Central memory CD4-positive, alpha-beta T cell (primary cell): Measurements from ENCODE around the gene PITX1.

Experiments
- DNase-seq: peaks from one replicate; pipeline ENCODE4 v3.0.0; 2022

PITX1 gene

DNA sequence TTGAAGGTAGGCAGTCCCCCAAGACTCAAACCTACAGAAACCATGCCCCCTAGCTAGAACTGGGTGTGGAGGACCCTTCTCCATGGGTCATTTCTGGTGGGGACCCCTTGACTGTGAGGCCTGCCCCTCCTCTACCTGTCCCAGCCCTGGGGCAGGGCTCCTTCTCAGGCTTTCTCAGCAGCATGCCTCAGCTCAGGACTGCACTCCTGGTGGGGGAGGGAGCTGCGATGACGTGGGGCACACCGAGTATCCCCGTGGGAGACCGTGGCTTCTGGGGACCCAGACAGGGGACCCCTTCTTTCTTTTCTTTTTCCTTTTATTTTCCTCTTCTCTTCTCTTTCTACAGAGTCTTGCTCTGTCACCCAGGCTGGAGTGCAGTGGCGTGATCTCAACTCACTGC, 27.0 kb upstream of the PITX1 start:
- DNase-seq, result no peak

DNA sequence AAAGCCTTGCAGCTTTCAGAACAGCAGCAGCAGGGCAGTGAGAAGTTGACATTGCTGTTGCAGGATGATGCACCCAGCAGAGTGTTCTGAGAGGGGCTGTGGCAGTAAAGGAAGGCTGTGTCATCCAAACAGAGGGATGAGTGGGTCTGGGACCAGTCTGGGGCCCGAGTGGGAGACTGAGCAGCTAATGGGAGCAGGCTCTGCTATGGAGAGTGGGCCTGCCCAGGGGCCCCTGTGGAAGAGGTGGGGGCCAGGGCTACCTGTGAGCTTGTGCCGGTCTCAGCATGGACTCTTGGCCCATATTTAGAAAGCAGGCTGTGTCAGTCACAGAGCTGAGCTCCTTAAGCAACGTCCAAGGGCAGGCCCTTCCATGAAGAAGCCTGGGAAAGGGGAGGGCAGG, 26.0 kb upstream of the PITX1 start:
- DNase-seq, result no peak

- no peak for DNase-seq
Measured at GRCh38 chr5:135059000-135059923, 25.2 kb upstream of the PITX1 start.

DNA sequence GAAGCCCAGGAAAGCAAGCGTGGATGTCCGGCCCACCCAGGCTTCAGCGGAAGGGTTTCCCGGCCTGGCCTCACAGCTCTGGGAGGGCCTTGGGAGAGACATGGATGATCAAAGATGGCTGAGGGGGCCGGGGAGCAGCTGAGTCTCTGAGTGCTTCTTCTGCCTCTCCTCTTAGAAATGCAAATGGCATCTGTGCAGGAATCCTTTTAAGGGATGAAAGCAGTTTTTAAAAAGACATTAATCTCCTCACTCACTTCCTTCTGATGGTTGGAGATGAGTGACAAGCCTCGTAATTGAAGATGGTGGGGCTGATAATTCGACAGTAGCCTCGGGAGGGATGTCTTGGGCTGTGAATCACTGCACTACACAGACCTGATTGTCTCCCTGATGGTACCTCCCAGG, 24.3 kb upstream of the PITX1 start:
- DNase-seq, result no peak

DNA sequence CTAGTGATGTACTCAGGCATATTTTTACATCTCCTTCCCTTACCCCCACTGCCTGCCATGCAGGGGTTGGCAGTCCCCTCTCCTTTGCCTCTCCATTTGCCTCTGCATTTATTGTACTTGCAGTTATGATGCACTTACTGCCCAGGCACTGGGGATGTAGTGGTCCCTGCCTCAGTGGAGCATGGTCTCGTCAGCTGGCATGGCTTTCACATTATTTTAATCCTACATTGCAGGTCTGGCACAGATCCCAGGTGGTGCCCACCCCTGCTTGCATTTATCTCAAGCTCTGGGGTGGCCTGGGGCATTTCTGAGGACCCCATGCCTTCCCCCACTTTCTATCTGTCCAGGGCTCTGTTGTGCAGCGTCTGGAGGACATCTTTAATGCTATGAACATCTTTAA, 23.2 kb upstream of the PITX1 start:
- no peak for DNase-seq

- DNase-seq, result no peak
Measured at GRCh38 chr5:135056316-135057030, 22.4 kb upstream of the PITX1 start.

DNA sequence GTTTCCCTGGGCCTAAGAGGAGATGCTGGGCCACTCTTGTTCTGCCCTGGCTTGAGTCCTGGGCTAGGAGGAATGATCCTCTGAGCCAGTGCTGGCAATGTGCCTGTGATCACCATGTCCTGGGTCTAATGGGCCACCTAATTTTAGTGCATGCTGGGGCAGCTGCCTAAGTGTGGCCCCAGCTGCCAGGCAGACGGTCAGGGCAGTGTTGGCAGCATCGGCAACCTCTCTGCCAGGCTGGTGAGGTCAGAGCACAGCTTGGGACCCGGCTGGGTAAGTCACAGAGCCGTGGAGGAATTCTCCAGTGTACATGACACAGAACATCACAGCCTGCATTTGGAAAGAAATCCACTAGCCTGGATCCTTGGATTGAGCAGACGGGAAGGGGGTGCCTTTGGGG, 21.4 kb upstream of the PITX1 start:
- no peak for DNase-seq

- no peak for DNase-seq
Measured at GRCh38 chr5:135054546-135054945, 20.5 kb upstream of the PITX1 start.

- DNase-seq, result no peak
Measured at GRCh38 chr5:135053989-135054388, 20.0 kb upstream of the PITX1 start.

DNA sequence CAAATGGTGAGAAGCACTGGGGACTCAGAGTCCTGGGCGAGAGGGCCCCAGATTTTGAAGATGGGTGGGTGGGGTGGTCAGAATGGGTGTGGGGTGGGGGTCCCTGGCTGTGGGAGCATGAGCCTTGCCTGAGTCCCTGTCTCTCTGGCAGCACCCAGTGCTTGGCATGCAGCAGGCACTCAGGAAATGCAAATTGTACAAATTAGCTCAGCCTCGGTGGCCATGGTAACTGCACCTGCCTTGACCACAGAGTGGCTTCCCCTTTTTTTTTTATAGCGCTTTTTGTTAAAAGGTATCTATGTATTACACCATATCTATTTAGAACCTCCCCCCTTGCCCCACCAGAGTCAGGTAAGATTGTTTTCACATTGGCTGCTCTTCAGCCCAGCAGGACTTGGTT, 19.2 kb upstream of the PITX1 start:
- no peak for DNase-seq

DNA sequence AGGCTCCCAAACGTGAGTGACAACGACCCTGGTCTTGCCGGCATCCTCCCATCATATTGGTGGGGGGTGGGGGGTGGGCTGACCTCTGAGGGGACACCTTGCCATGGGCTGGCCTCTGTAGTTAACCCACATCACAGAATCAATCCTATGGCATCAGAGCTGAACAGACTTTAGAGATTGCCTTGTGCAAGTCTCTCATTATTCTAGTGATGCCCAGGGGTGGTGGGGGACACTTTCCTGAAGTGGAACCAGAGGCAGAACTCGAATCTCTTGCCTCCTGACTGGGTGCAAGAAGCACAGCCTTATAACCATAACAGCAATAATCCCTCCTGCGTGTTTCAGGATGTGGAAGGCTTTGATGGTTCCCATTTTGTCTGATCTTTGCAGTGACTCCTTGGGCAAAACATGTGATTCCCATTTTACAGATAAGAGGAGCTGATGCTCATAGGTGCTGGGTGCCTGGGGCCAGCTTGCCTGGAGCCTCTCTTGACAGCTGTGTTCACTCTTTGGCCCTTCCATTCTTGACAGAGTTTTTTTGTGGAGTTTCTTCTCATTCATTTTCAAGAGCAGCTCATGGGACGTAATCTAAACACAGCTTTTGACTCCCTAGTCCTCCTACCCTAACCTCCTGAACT, 18.6 kb upstream of the PITX1 start:
- no peak for DNase-seq

GRCh38 chr5:135051872-135052271, 17.8 kb upstream of the PITX1 start:
- DNase-seq, result no peak

DNA sequence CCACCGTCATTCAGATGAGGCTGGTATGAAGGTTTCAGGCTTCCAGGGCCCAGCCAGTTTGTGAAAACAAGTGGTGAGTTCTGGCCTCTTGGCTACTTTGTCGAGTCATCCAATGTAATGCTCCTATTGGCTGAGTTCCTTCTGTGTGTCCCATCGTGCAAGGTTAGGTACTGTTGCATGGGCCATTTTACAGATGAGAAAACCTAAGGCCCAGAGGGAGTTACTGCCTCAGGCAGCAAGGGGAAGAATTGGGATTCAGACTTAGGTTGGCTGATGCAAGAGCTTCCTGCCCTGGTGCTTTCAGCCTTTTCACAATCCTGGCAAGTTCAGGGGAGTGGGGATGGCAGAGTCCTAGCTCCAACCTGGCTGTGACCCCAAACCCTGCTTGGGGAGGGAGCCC, 17.4 kb upstream of the PITX1 start:
- no peak for DNase-seq

DNA sequence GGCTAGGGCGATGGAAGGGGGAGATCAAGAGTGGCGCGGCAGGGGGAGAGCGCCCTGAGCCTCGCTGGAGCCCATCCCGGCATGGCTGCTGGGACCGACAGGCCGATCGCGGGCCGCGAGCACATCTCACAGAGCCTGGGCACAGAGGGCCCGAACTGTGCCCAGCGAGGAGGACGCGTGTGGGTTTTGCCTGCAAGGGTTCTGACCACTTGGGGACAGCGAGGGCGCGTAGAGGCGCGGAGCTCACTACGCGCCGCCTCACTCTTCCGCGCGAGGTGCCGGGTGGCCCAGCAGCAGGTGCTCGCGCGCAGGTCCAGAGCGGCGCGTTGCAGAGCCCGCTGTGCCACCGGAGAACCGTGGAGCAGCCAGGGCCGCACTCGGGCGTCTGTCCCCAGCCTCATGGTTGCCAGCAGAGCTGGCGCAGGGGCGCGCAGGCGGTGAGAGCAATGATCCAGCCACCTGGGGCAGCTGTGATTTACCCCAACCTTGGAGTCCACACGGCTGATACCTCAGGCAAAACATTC, 16.3 kb upstream of the PITX1 start:
- no peak for DNase-seq

GRCh38 chr5:135048930-135049329, 14.9 kb upstream of the PITX1 start:
- DNase-seq, result no peak

GRCh38 chr5:135048286-135048685, 14.3 kb upstream of the PITX1 start:
- no peak for DNase-seq

GRCh38 chr5:135047347-135047695, 13.3 kb upstream of the PITX1 start:
- DNase-seq, result no peak

GRCh38 chr5:135046661-135047346, 12.8 kb upstream of the PITX1 start:
- DNase-seq, result no peak

DNA sequence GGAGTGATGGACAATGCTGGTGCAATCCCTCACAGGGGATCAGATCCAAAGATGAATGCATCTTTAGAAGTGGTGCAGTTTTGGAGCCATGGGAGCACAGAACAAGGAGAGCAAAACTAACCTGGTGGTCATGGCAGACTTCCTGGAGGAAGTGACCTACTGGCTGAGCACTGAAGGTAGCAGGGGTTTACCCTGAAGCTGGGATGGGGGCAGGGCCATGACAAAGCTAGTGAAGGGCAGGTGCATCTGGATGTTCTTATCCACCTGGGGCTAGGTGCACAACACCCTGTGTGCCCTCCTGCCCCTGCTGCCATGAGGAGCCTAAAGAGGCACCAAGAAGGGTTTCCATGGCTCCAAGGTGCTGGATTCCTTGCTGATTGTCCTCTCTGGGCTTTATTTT, 11.5 kb upstream of the PITX1 start:
- DNase-seq, result no peak

GRCh38 chr5:135042595-135042994, 8.6 kb upstream of the PITX1 start:
- DNase-seq, result no peak

DNA sequence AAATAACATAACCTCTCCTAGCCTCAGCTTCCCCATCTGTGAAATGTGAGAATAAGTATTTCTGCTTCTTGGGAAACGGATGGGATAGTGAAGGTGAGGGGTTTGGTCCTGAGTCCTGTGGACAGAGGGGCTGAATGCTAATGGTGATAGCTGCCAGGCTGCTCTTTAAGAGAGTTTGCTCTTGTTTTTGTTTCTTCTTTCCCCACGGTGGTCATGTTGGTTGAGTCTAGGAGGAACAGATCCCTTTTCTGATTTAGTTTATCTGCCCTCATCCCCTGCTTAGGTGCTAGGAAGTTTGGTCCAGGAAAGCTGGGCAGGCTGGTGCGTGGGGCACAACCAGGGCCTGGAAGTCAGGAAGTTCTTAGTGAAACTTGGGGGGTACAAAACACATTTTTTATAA, 7.7 kb upstream of the PITX1 start:
- DNase-seq, result no peak

GRCh38 chr5:135041145-135041587, 7.1 kb upstream of the PITX1 start:
- no peak for DNase-seq
